Measurements from ENCODE around the gene DUSP8. TPM values are rescaled to one million over a fixed set of nuclear protein-coding genes. Genes with fewer than 3 reads are reported as not detected.

Gene DUSP8
- polyA plus RNA-seq, 1 of the 3 experiments (the other 2 are of a cell fraction), result 2.0 TPM

GRCh38 chr11:1507381-1508140 is 64.5 kb downstream of the DUSP8 start:
- POLR2A ChIA-PET, result no interaction called here
- CTCF ChIA-PET, result interaction anchor here (1.1 to 7.6 kb wide), 3 partner anchors 7 to 214 kb away, joined by 3 to 40 read pairs (median 3); no protein-coding TSS in a partner anchor
- peaks cover 61% of the 10 kb centered on the region; the same call in 1 of the 2 replicates for H3K79me2 ChIP-seq (ENCODE audit: insufficient read depth)
- peaks cover 0 to 39% of the 10 kb centered on the region in 2 experiments; a peak in 1 of 4 replicates for H3K4me1 ChIP-seq (ENCODE audit: control insufficient read depth in 1 of 2, insufficient read depth in 2 of 2, low read depth in 1 of 2, low read length in 1 of 2)
- no peak overlapping the region for H3K4me2 ChIP-seq
- WGBS (ENCODE audit: low lambda C conversion rate), result 92% methylated on average over 15 of the region's 21 CpGs
- H3K4me3 ChIP-seq (ENCODE audit: low read depth in 2 of 2, low read length in 1 of 2), result no peak overlapping the region
- DNase-seq, result no peak
- H3K9ac ChIP-seq, result no peak overlapping the region
- H3F3A ChIP-seq (replicated peaks; ENCODE audit: insufficient read depth), result peaks cover 4% of the 10 kb centered on the region
- no peaks in the 10 kb centered on the region for H3K9me2 ChIP-seq
- no peaks in the 10 kb centered on the region for H3K9me3 ChIP-seq
- H3K27ac ChIP-seq (ENCODE audit: low read depth in 2 of 2, low read length in 1 of 2), result no peak overlapping the region; a peak in 1 of 4 replicates
- peaks cover 88% of the 10 kb centered on the region for H4K20me1 ChIP-seq (ENCODE audit: insufficient read depth)
- TF ChIP-seq CTCF (IDR thresholded peaks at IDR 0.05), result no peak
- no peak for TF ChIP-seq FOSL2 (IDR thresholded peaks at IDR 0.05; ENCODE audit: borderline replicate concordance, low read depth)
- no peak for TF ChIP-seq TAF1 (IDR thresholded peaks at IDR 0.05; ENCODE audit: borderline replicate concordance, low read depth, low read length)
- no peak for TF ChIP-seq FOXJ3 (CRISPR knock-in tag; IDR thresholded peaks at IDR 0.05)
- no peak for TF ChIP-seq TEAD4 (IDR thresholded peaks at IDR 0.05; ENCODE audit: borderline replicate concordance, insufficient read depth)
- TF ChIP-seq GABPA (IDR thresholded peaks at IDR 0.05; ENCODE audit: low read depth), result no peak
- TF ChIP-seq POLR2AphosphoS5 (IDR thresholded peaks at IDR 0.05; ENCODE audit: low read depth, low read length), result no peak
- TF ChIP-seq SMC3 (IDR thresholded peaks at IDR 0.05; ENCODE audit: low read depth, low read length), result no peak
- TF ChIP-seq PBX3 (IDR thresholded peaks at IDR 0.05), result no peak
- TF ChIP-seq FOXM1 (IDR thresholded peaks at IDR 0.05; ENCODE audit: low read depth), result no peak
- TF ChIP-seq RXRA (IDR thresholded peaks at IDR 0.05; ENCODE audit: borderline replicate concordance, low read depth), result no peak
- TF ChIP-seq TCF12 (IDR thresholded peaks at IDR 0.05), result no peak
- no peak overlapping the region for H2AFZ ChIP-seq (ENCODE audit: low read depth)
- no peaks in the 10 kb centered on the region for H3K36me3 ChIP-seq (replicated peaks in 1 of 2; ENCODE audit: control insufficient read depth in 1 of 2, insufficient read depth in 2 of 2, low read length in 1 of 2)
- H3K27me3 ChIP-seq (ENCODE audit: insufficient read depth), result no peaks in the 10 kb centered on the region

- H3K27ac ChIP-seq (ENCODE audit: low read depth in 2 of 2, low read length in 1 of 2), result no peak overlapping the region; a peak in 1 of 4 replicates
- no peak overlapping the region for H2AFZ ChIP-seq (ENCODE audit: low read depth)
- H3K9me2 ChIP-seq, result no peaks in the 10 kb centered on the region
- no peak for DNase-seq
- H3K79me2 ChIP-seq (ENCODE audit: insufficient read depth), result peaks cover 67% of the 10 kb centered on the region; the same call in 1 of the 2 replicates
- no peak overlapping the region for H3K4me2 ChIP-seq
- H3K9ac ChIP-seq, result no peak overlapping the region
- no peak overlapping the region for H3K4me3 ChIP-seq (ENCODE audit: low read depth in 2 of 2, low read length in 1 of 2)
- no peaks in the 10 kb centered on the region for H3K27me3 ChIP-seq (ENCODE audit: insufficient read depth)
- H3K4me1 ChIP-seq (ENCODE audit: control insufficient read depth in 1 of 2, insufficient read depth in 2 of 2, low read depth in 1 of 2, low read length in 1 of 2), result peaks cover 0 to 45% of the 10 kb centered on the region in 2 experiments; a peak in 1 of 4 replicates
- no peaks in the 10 kb centered on the region for H3K36me3 ChIP-seq (replicated peaks in 1 of 2; ENCODE audit: control insufficient read depth in 1 of 2, insufficient read depth in 2 of 2, low read length in 1 of 2)
- peaks cover 88% of the 10 kb centered on the region for H4K20me1 ChIP-seq (ENCODE audit: insufficient read depth)
- CTCF ChIA-PET, result interaction anchor here (1.9 to 7.6 kb wide), 2 partner anchors 8 to 39 kb away, joined by 6 to 40 read pairs; no protein-coding TSS in a partner anchor
- H3F3A ChIP-seq (replicated peaks; ENCODE audit: insufficient read depth), result no peaks in the 10 kb centered on the region
- H3K9me3 ChIP-seq, result no peaks in the 10 kb centered on the region
- WGBS (ENCODE audit: low lambda C conversion rate), result 91% methylated on average over 6 of the region's 9 CpGs
- POLR2A ChIA-PET, result no interaction called here
- TF ChIP-seq FOXM1 (IDR thresholded peaks at IDR 0.05; ENCODE audit: low read depth) (no peak), MXI1 (IDR thresholded peaks at IDR 0.05; ENCODE audit: low read depth, low read length) (no peak), POLR2AphosphoS5 (IDR thresholded peaks at IDR 0.05; ENCODE audit: low read depth, low read length) (no peak), FOSL2 (IDR thresholded peaks at IDR 0.05; ENCODE audit: borderline replicate concordance, low read depth) (no peak), YY1 (IDR thresholded peaks at IDR 0.05; ENCODE audit: low read depth) (no peak), JUND (IDR thresholded peaks at IDR 0.05) (no peak), PBX3 (IDR thresholded peaks at IDR 0.05) (no peak), RAD21 (IDR thresholded peaks at IDR 0.05; ENCODE audit: low read length) (no peak), EZH2phosphoT487 (IDR thresholded peaks at IDR 0.05; ENCODE audit: borderline replicate concordance, low read depth) (no peak), SIN3A (IDR thresholded peaks at IDR 0.05; ENCODE audit: borderline replicate concordance, low read depth, low read length) (no peak), RCOR1 (IDR thresholded peaks at IDR 0.05; ENCODE audit: low read length) (no peak), IRF3 (IDR thresholded peaks at IDR 0.05; ENCODE audit: low read depth, low read length) (no peak)
Measured at GRCh38 chr11:1506981-1507380, 65.1 kb downstream of the DUSP8 start.
